ENCODE results near the gene DUSP28. TPM values are rescaled to one million over a fixed set of nuclear protein-coding genes. Genes with fewer than 3 reads are reported as not detected.

DUSP28 gene
- total and polyA plus RNA-seq, 2 donors (not counting 1 experiment from before 2014, with no cell fraction given) = 19.0 to 19.1 TPM

GRCh38 chr2:240572141-240573031 is 12.2 kb downstream of the DUSP28 start:
- H3K9me3 Mint-ChIP-seq (ENCODE audit: insufficient read depth) = no peaks in the 10 kb centered on the region
- Histone ChIP-seq H3K4me3 (ENCODE audit: control extremely low read depth in 1 of 5, extremely low read depth in 1 of 5, insufficient read depth in 1 of 5, low read depth in 2 of 5, low read length in 4 of 5) (no peak overlapping the region), H3K27ac (ENCODE audit: low read length in 2 of 2) (no peak overlapping the region), H3K27me3 (replicated peaks in 1 of 4; ENCODE audit: control extremely low read depth in 1 of 4, control insufficient read depth in 3 of 4, insufficient read depth in 4 of 4, low read length in 3 of 4) (no peaks in the 10 kb centered on the region), H3K9me3 (ENCODE audit: control extremely low read depth in 1 of 3, control insufficient read depth in 2 of 3, insufficient read depth in 1 of 3, low read length in 2 of 3) (no peaks in the 10 kb centered on the region), H3K79me2 (ENCODE audit: control insufficient read depth, insufficient read depth, low read length) (peaks cover 69% of the 10 kb centered on the region), H3K9ac (ENCODE audit: low read length) (no peak overlapping the region), H3K4me1 (ENCODE audit: control insufficient read depth in 2 of 2, insufficient read depth in 2 of 2, low read length in 2 of 2) (peaks cover 28% of the 10 kb centered on the region in 2 donors), H2AFZ (ENCODE audit: insufficient read depth, low read depth, low read length, poor library complexity, severe bottlenecking) (no peak overlapping the region), H3K4me2 (replicated peaks; ENCODE audit: low read depth, low read length, poor library complexity, severe bottlenecking) (no peak overlapping the region), H4K20me1 (ENCODE audit: control insufficient read depth, insufficient read depth, low read length, poor library complexity, severe bottlenecking) (peaks cover 84% of the 10 kb centered on the region), H3K36me3 (replicated peaks in 1 of 2; ENCODE audit: control extremely low read depth in 1 of 2, control insufficient read depth in 1 of 2, extremely low read depth in 1 of 2, insufficient read depth in 2 of 2, low read length in 1 of 2) (peaks cover 0 to 48% of the 10 kb centered on the region in 2 experiments)
- peaks cover 31% of the 10 kb centered on the region for H3K4me1 Mint-ChIP-seq
- intact Hi-C loops (cut with micrococcal nuclease) = no loop called here
- POLR2A ChIA-PET = no interaction called here
- 97% methylated on average over 29 of the region's 30 CpGs for WGBS (ENCODE audit: insufficient coverage)
- no peak for ATAC-seq (ENCODE audit: low read depth)
- CTCF ChIA-PET = no interaction called here
- DNase-seq = no peak
- no peak overlapping the region for H3K27ac Mint-ChIP-seq
- TF ChIP-seq CTCF (IDR thresholded peaks at IDR 0.05) = no peak
- no peak for TF ChIP-seq EZH2 (IDR thresholded peaks at IDR 0.05; ENCODE audit: borderline replicate concordance, insufficient read depth, low read depth, low read length, poor library complexity, severe bottlenecking)
- H3K27me3 Mint-ChIP-seq = no peaks in the 10 kb centered on the region
- no peak overlapping the region for H3K4me3 Mint-ChIP-seq

DNA sequence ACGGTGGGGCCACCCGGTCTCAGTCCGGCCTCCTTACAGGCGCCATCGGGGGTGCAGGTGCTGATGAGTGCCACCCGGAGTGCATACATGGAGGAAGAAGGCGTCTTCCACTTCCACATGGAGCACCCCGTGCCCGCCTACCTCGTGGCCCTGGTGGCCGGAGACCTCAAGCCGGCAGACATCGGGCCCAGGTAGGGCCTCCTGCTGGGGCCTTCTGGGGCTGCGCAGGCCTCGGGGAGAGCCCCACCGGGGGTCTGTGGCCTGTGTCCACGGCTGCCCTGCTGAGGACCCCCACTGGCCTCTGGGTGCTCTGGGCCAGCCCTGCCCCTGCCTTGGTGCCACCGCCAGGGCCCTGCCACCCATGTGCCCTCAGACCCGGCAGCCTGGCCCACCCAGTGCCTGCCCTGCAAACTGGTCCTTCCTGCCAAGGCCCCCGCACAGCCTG is 12.9 kb downstream of the DUSP28 start:
- H3K9me3 ChIP-seq (ENCODE audit: control extremely low read depth in 1 of 3, control insufficient read depth in 2 of 3, insufficient read depth in 1 of 3, low read length in 2 of 3) = no peaks in the 10 kb centered on the region
- H3K27ac Mint-ChIP-seq = no peak overlapping the region
- peaks cover 69% of the 10 kb centered on the region for H3K79me2 ChIP-seq (ENCODE audit: control insufficient read depth, insufficient read depth, low read length)
- peaks cover 0 to 55% of the 10 kb centered on the region in 2 experiments for H3K36me3 ChIP-seq (replicated peaks in 1 of 2; ENCODE audit: control extremely low read depth in 1 of 2, control insufficient read depth in 1 of 2, extremely low read depth in 1 of 2, insufficient read depth in 2 of 2, low read length in 1 of 2)
- no peak for DNase-seq
- no peak for TF ChIP-seq EZH2 (IDR thresholded peaks at IDR 0.05; ENCODE audit: borderline replicate concordance, insufficient read depth, low read depth, low read length, poor library complexity, severe bottlenecking)
- no peak for TF ChIP-seq CTCF (IDR thresholded peaks at IDR 0.05)
- H2AFZ ChIP-seq (ENCODE audit: insufficient read depth, low read depth, low read length, poor library complexity, severe bottlenecking) = no peak overlapping the region
- no peaks in the 10 kb centered on the region for H3K27me3 ChIP-seq (replicated peaks in 1 of 4; ENCODE audit: control extremely low read depth in 1 of 4, control insufficient read depth in 3 of 4, insufficient read depth in 4 of 4, low read length in 3 of 4)
- H3K27me3 Mint-ChIP-seq = no peaks in the 10 kb centered on the region
- H3K4me1 ChIP-seq (ENCODE audit: control insufficient read depth in 2 of 2, insufficient read depth in 2 of 2, low read length in 2 of 2) = peaks cover 22% of the 10 kb centered on the region in 2 donors
- 96% methylated on average over 20 of the region's 20 CpGs for whole genome bisulfite sequencing (ENCODE audit: insufficient coverage)
- H3K9ac ChIP-seq (ENCODE audit: low read length) = no peak overlapping the region
- no peaks in the 10 kb centered on the region for H3K9me3 Mint-ChIP-seq (ENCODE audit: insufficient read depth)
- ATAC-seq (ENCODE audit: low read depth) = no peak
- peaks cover 26% of the 10 kb centered on the region for H3K4me1 Mint-ChIP-seq
- H3K4me3 ChIP-seq (ENCODE audit: control extremely low read depth in 1 of 5, extremely low read depth in 1 of 5, insufficient read depth in 1 of 5, low read depth in 2 of 5, low read length in 4 of 5) = no peak overlapping the region
- H3K4me3 Mint-ChIP-seq = no peak overlapping the region
- CTCF ChIA-PET = no interaction called here
- no peak overlapping the region for H3K4me2 ChIP-seq (replicated peaks; ENCODE audit: low read depth, low read length, poor library complexity, severe bottlenecking)
- POLR2A ChIA-PET = no interaction called here
- peaks cover 91% of the 10 kb centered on the region for H4K20me1 ChIP-seq (ENCODE audit: control insufficient read depth, insufficient read depth, low read length, poor library complexity, severe bottlenecking)
- intact Hi-C loops (cut with micrococcal nuclease) = no loop called here
- no peak overlapping the region for H3K27ac ChIP-seq (ENCODE audit: low read length in 2 of 2)

All from B cell (primary cell).